ENCODE data around the gene GORASP2. TPM values are rescaled to one million over a fixed set of nuclear protein-coding genes. Genes with fewer than 3 reads are reported as not detected.

The GORASP2 gene
- total RNA-seq, 1 experiment from 2014 or later, result 87.9 TPM

GRCh38 chr2:170985407-170985806 is 56.4 kb downstream of the GORASP2 start:
- BruUV-seq (replicated peaks), result no TSS peak
- Histone ChIP-seq H4K20me1 (ENCODE audit: insufficient read depth) (no peaks in the 10 kb centered on the region), H3K4me1 (ENCODE audit: control insufficient read depth in 1 of 2, insufficient read depth in 2 of 2, low read length in 2 of 2) (no peaks in the 10 kb centered on the region), H3K27ac (ENCODE audit: low read depth, low read length) (no peak overlapping the region), H3K36me3 (ENCODE audit: control insufficient read depth in 1 of 2, insufficient read depth in 2 of 2, low read length in 2 of 2) (no peaks in the 10 kb centered on the region), H3K9me2 (ENCODE audit: insufficient read depth) (no peaks in the 10 kb centered on the region), H3K4me3 (replicated peaks in 1 of 2; ENCODE audit: low read depth in 1 of 2, low read length in 2 of 2) (no peak overlapping the region), H3K27me3 (ENCODE audit: insufficient read depth, low read length) (no peaks in the 10 kb centered on the region), H2AFZ (ENCODE audit: low read depth, low read length, poor library complexity, severe bottlenecking) (no peak overlapping the region), H3K4me2 (ENCODE audit: low read length) (no peak overlapping the region), H3K9ac (ENCODE audit: low read length) (no peak overlapping the region), H3K9me3 (ENCODE audit: control insufficient read depth in 1 of 2, insufficient read depth in 1 of 2, low read depth in 1 of 2, low read length in 2 of 2) (no peaks in the 10 kb centered on the region), H3K79me2 (ENCODE audit: insufficient read depth, low read length) (no peaks in the 10 kb centered on the region)
- CTCF ChIA-PET, result no interaction called here
- no peak for TF ChIP-seq JUND (IDR thresholded peaks at IDR 0.05)
- no peak for TF ChIP-seq RAD21 (IDR thresholded peaks at IDR 0.05; ENCODE audit: low read depth)
- TF ChIP-seq CEBPB (IDR thresholded peaks at IDR 0.05; ENCODE audit: low read depth), result no peak
- TF ChIP-seq ATF3 (IDR thresholded peaks at IDR 0.05), result no peak
- TF ChIP-seq POLR2A (IDR thresholded peaks at IDR 0.05; ENCODE audit: borderline replicate concordance, extremely low read depth, insufficient read depth, insufficient read length), result no peak
- TF ChIP-seq POLR2AphosphoS5 (IDR thresholded peaks at IDR 0.05; ENCODE audit: low read depth, low read length), result no peak
- DNase-seq (ENCODE audit: low read depth, low spot score) (no peak), ATAC-seq (no peak)
- intact Hi-C loops (cut with micrococcal nuclease), result no loop called here
- POLR2A ChIA-PET, result no interaction called here
- RAD21 ChIA-PET (ENCODE audit: low non-redundant PET in 1 of 2, low total read pairs in 2 of 2, uncharacterized antibody in 2 of 2, unreplicated experiment in 2 of 2), result no interaction called here

GRCh38 chr2:170986566-170987258 is 57.7 kb downstream of the GORASP2 start:
- ATAC-seq, result no peak
- Histone ChIP-seq H3K79me2 (ENCODE audit: insufficient read depth, low read length) (no peaks in the 10 kb centered on the region), H3K9me3 (ENCODE audit: control insufficient read depth in 1 of 2, insufficient read depth in 1 of 2, low read depth in 1 of 2, low read length in 2 of 2) (no peaks in the 10 kb centered on the region), H3K9me2 (ENCODE audit: insufficient read depth) (no peaks in the 10 kb centered on the region), H4K20me1 (ENCODE audit: insufficient read depth) (no peaks in the 10 kb centered on the region), H3K4me1 (ENCODE audit: control insufficient read depth in 1 of 2, insufficient read depth in 2 of 2, low read length in 2 of 2) (no peaks in the 10 kb centered on the region), H3K4me2 (ENCODE audit: low read length) (no peak overlapping the region), H3K36me3 (ENCODE audit: control insufficient read depth in 1 of 2, insufficient read depth in 2 of 2, low read length in 2 of 2) (no peaks in the 10 kb centered on the region), H3K27ac (ENCODE audit: low read depth, low read length) (no peak overlapping the region), H3K9ac (ENCODE audit: low read length) (no peak overlapping the region), H3K27me3 (ENCODE audit: insufficient read depth, low read length) (no peaks in the 10 kb centered on the region), H2AFZ (ENCODE audit: low read depth, low read length, poor library complexity, severe bottlenecking) (no peak overlapping the region), H3K4me3 (replicated peaks in 1 of 2; ENCODE audit: low read depth in 1 of 2, low read length in 2 of 2) (no peak overlapping the region)
- POLR2A ChIA-PET, result no interaction called here
- CTCF ChIA-PET, result no interaction called here
- BruUV-seq (replicated peaks), result no TSS peak
- intact Hi-C loops (cut with micrococcal nuclease), result no loop called here
- DNase-seq (ENCODE audit: low read depth, low spot score), result no peak
- RAD21 ChIA-PET (ENCODE audit: low non-redundant PET in 1 of 2, low total read pairs in 2 of 2, uncharacterized antibody in 2 of 2, unreplicated experiment in 2 of 2), result no interaction called here
- TF ChIP-seq YY1 (IDR thresholded peaks at IDR 0.05; ENCODE audit: extremely low read depth, insufficient replicate concordance, low read depth, low read length) (no peak), EZH2 (IDR thresholded peaks at IDR 0.05) (no peak), REST (IDR thresholded peaks at IDR 0.05; ENCODE audit: low read depth) (no peak), ZNF274 (IDR thresholded peaks at IDR 0.05; ENCODE audit: low read depth, low read length) (no peak), CBX3 (IDR thresholded peaks at IDR 0.05; ENCODE audit: low read depth) (no peak), SP1 (IDR thresholded peaks at IDR 0.05; ENCODE audit: low read depth) (no peak), RAD21 (IDR thresholded peaks at IDR 0.05; ENCODE audit: low read depth) (no peak), MAX (IDR thresholded peaks at IDR 0.05) (no peak), ATF3 (IDR thresholded peaks at IDR 0.05) (no peak), CEBPB (IDR thresholded peaks at IDR 0.05; ENCODE audit: low read depth) (no peak), EZH2phosphoT487 (IDR thresholded peaks at IDR 0.05; ENCODE audit: borderline replicate concordance) (no peak), POLR2A (IDR thresholded peaks at IDR 0.05; ENCODE audit: borderline replicate concordance, extremely low read depth, insufficient read depth, insufficient read length) (no peak), TCF7L2 (IDR thresholded peaks at IDR 0.05; ENCODE audit: borderline replicate concordance, extremely low read depth, insufficient read depth, insufficient read length) (no peak), SRF (IDR thresholded peaks at IDR 0.05; ENCODE audit: low read depth) (no peak), SIN3A (IDR thresholded peaks at IDR 0.05; ENCODE audit: low read depth) (no peak), JUND (IDR thresholded peaks at IDR 0.05) (no peak), ELF1 (IDR thresholded peaks at IDR 0.05; ENCODE audit: borderline replicate concordance, low read depth) (no peak)
